HFF-Myc (cell line): Measurements from ENCODE around the gene SERINC3.
"Not testable (repeated sequence)": the region's sequence is repeated elsewhere in the genome, so short reads cannot be mapped to it uniquely, and the experiment has no call there.

Source experiments
- DNase-seq: peaks from one replicate; pipeline ENCODE4 v3.0.0-alpha.2; 2011; ENCODE audit warnings: low read depth; ENCODE audit errors: extremely low read depth
- H3K4me3 ChIP-seq: replicated peaks from 2 replicates; pipeline ENCODE4 v1.5.1; 2011; ENCODE audit warnings: low read depth, mild to moderate bottlenecking, control low read depth, low read length
- TF ChIP-seq, protein P1 (sequence below): IDR thresholded peaks from 2 replicates; pipeline ENCODE4 v1.5.1; 2012; ENCODE audit warnings: mild to moderate bottlenecking, low read depth, low read length, control low read depth; ENCODE audit errors: missing control alignments

Gene SERINC3

DNA sequence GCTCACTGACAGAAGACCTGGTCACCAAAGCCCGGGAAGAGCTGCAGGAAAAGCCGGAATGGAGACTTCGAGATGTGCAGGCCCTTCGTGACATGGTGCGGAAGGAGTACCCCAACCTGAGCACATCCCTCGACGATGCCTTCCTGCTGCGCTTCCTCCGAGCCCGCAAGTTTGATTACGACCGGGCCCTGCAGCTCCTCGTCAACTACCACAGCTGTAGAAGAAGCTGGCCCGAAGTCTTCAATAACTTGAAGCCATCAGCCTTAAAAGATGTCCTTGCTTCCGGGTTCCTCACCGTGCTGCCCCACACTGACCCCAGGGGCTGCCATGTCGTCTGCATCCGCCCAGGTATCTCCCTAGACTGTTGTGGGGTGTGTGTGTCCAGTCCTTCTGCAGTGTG is 41.8 kb downstream of the SERINC3 start:
- TF ChIP-seq, protein P1, sequence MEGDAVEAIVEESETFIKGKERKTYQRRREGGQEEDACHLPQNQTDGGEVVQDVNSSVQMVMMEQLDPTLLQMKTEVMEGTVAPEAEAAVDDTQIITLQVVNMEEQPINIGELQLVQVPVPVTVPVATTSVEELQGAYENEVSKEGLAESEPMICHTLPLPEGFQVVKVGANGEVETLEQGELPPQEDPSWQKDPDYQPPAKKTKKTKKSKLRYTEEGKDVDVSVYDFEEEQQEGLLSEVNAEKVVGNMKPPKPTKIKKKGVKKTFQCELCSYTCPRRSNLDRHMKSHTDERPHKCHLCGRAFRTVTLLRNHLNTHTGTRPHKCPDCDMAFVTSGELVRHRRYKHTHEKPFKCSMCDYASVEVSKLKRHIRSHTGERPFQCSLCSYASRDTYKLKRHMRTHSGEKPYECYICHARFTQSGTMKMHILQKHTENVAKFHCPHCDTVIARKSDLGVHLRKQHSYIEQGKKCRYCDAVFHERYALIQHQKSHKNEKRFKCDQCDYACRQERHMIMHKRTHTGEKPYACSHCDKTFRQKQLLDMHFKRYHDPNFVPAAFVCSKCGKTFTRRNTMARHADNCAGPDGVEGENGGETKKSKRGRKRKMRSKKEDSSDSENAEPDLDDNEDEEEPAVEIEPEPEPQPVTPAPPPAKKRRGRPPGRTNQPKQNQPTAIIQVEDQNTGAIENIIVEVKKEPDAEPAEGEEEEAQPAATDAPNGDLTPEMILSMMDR, result no peak
- no peak for DNase-seq
- no peak overlapping the region for H3K4me3 ChIP-seq

DNA sequence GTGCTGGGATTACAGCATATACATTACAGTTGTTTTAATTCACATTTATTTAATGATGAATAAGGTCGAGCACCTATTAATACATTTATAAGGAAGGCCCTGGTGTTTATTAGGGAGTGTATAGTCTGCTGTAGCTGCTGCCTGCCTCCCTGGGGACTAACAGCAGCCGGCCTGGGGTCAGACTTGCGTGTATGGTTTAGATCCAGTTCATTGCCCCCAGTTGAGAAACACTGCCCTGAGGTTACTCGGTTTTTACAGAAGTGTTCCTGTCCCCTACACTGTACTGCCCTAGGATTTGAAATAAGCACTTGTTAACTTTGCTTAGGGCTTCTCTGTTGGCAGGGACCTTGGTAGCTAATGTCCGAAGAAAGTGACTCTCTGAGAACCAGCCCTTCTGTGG is 42.2 kb downstream of the SERINC3 start:
- TF ChIP-seq, protein P1, result no peak
- no peak for DNase-seq
- no peak overlapping the region for H3K4me3 ChIP-seq

DNA sequence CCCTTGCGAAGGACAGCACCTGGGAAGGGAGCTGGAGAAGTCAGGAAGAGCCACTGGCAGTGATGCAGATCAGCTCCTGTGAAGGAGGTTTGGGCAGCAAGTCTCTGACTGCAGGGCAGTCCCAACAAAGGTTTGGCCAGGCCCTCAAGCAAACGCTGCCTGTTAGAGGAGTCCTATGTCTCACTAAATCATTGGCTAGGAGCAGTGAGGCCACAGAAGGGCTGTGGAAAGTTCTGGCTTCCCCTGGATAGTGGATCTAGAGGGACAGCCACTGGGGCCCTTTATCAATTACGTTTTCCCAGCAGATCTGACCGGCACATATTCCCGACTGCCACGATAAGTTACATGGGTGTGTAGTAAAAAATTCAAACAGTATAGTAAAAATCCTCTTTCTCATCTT is 43.7 kb downstream of the SERINC3 start:
- H3K4me3 ChIP-seq, result no peak overlapping the region
- TF ChIP-seq, protein P1, result no peak
- no peak for DNase-seq

DNA sequence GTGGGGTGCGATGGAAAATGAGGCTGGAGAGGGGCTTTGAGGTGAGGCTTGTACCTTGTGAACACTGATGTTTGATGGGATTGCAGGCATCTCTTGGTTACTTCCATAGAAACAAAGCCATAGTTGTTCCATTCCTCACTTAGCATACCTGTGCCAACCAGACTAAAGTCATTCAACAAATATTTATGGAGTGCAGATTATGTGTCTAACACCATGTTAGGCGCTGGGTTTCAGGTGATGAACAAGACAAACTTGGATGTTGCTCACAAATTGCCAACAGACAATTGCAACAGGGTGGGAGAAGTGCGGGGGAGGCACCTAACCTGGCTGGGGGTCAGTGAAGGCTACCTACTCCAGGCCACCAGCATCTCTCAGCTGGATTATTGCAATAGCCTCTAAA is 44.7 kb downstream of the SERINC3 start:
- TF ChIP-seq, protein P1, result no peak
- DNase-seq, result no peak
- H3K4me3 ChIP-seq, result peak overlapping the region; percentile 97

DNA sequence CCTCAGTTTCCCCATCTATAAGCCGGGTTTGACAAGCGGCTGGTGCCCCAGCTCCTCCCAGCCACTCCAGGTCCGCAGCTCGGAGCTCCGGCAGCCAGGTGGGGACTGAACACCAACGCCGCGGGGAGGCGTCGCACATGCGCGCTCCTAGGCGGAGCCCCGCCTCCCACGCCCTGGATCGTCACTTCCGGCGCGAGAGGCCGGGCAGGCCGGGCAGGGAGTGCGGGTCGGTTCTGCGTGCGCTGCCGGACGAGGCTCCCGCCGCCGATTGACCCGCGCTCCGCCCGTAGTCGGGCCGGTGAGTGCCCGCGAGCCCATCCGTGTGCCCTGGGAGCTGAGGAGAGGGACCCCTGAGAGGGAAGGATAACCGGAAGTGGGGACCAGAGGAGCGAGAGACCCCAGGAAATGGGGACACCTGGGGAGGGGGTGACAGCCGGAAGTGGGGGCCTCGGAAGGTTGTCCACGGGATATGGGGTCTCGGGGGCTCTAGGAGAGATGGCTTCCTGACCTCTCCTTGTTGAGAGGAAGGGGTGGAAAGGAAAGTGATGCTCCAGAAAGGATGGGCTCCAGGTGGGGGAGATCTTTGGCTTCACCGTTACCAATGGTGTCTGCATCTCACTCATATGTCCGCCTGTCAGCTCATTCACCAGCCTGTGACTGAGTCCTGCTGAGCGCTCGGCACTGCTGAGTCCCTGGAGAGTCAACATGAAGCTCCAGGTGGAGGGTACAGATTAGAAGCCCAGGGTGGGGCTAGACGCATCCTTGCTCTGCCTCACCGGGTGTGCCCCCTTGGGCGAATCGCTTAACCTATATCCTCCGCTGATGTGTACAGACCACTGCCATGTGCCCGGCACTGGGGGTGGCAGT is 45.9 kb downstream of the SERINC3 start, which contains the start of gene TTPAL:
Gene TTPAL (plus strand): TSS at position 181 of the 867 bp plus-strand sequence. CDS start 4,126 bp downstream, outside the sequence.
- TF ChIP-seq, protein P1, result peak; percentile 27
- no peak for DNase-seq
- H3K4me3 ChIP-seq, result peak within 1 kb of the TSS; percentile 97

DNA sequence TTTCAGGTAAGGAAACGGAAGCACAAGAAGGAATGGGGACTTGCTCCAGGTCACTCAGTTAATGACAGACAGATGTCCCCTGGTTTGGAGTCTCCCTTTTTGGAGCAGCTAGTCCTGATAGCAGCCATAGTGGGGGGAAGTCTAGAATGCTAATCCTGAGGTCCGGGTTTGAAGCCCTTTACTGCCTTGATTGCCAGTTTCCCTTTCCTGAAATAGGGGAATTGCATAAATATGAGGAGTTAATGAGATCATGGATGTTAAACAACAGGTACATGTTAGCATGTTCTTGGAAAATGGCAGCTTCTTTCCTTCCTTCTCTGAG is 46.5 kb downstream of the SERINC3 start:
- TF ChIP-seq, protein P1, result no peak
- peak overlapping the region; percentile 97 for H3K4me3 ChIP-seq
- no peak for DNase-seq

DNA sequence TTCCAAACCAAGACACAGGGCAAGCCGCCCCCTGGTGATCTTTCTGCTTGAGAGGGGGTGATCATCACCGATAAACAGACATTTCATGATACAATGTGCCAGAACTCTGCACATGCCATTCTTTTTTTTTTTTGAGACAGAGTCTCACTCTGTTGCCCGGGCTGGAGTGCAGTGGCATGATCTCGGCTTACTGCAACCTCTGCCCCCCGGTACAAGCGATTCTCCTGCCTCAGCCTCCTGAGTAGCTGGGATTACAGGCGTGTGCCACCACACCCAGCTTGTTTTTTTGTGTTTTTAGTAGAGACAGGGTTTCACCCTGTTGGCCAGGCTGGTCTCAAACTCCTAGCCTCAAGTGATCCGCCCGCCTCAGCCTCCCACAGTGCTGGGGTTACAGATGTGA is 49.6 kb downstream of the SERINC3 start:
- not testable (repeated sequence) for DNase-seq

More for the DNA sequence above, 49.6 kb downstream of the SERINC3 start:
- H3K4me3 ChIP-seq, result not testable (repeated sequence)
